ENCODE data around the gene MPV17L2.

DNA sequence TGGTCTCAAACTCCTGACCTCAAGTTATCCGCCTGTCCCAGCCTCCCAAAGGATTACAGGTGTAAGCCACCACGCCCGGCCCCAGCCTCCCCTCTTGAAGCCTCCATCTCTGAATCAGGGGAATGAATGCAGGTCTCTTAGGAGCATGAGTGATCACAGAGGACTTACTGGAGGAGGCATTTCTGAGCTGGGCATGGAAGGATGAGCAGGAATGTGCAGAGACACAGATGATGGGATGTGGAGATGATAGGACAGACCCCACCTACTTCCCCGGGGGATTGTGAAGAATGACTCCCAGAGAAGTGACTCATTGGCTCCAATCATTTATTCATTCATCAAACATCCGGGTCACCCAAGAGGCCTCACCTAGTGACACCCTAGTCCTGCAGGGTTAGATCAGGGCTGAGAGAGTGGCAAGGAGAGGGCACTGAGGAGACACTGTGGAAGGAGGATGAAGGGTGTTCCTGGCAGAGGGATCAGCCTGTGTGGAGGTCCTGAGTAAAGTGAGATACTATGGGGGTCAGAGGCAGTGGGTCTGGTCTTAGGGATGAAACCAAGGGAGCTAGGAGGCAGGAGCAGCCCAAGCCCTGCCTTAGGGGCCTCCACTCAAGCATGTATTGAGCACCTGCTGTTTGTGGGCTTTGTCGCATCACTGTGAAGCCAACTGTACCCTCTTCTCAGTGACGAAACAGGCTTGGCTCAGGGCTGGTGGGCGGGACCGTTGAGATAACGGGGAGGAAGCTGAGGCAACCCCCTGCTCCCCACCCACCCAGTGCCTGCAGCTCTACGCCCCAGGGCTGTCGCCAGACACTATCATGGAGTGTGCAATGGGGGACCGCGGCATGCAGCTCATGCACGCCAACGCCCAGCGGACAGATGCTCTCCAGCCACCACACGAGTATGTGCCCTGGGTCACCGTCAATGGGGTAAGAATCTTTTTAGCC is 16.4 kb upstream of the MPV17L2 start:
- TF ChIP-seq, protein P1, sequence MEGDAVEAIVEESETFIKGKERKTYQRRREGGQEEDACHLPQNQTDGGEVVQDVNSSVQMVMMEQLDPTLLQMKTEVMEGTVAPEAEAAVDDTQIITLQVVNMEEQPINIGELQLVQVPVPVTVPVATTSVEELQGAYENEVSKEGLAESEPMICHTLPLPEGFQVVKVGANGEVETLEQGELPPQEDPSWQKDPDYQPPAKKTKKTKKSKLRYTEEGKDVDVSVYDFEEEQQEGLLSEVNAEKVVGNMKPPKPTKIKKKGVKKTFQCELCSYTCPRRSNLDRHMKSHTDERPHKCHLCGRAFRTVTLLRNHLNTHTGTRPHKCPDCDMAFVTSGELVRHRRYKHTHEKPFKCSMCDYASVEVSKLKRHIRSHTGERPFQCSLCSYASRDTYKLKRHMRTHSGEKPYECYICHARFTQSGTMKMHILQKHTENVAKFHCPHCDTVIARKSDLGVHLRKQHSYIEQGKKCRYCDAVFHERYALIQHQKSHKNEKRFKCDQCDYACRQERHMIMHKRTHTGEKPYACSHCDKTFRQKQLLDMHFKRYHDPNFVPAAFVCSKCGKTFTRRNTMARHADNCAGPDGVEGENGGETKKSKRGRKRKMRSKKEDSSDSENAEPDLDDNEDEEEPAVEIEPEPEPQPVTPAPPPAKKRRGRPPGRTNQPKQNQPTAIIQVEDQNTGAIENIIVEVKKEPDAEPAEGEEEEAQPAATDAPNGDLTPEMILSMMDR (IDR thresholded peaks at IDR 0.05), result no peak
- no peak for TF ChIP-seq EZH2 (IDR thresholded peaks at IDR 0.05; ENCODE audit: borderline replicate concordance, insufficient read depth, low read depth, low read length, poor library complexity, severe bottlenecking)
